B cell (primary cell): ENCODE results near the gene DNASE1L3. TPM values are rescaled to one million over a fixed set of nuclear protein-coding genes. Genes with fewer than 3 reads are reported as not detected.

Experiments
- ATAC-seq: fragments of 200-7000 bp; cut with Tn5 transposase; one replicate; pipeline ENCODE4 v1.10.0; 2021; ENCODE audit warnings: low read depth, mild to moderate bottlenecking, moderate number of reproducible peaks, moderate library complexity
- CTCF ChIA-PET: fragments of 350-600 bp; sonication (Branson Sonifier 250); formaldehyde crosslinking; loops from one replicate; lab custom pipeline; 2021; ENCODE audit warnings: antibody characterized with exemption, inconsistent platforms; lab: Charles Lee
- POLR2A ChIA-PET: fragments of 350-600 bp; sonication (Branson Sonifier 250); formaldehyde crosslinking; loops from one replicate; lab custom pipeline; 2021; ENCODE audit warnings: antibody characterized with exemption; lab: Charles Lee
- DNase-seq: peaks from one replicate; pipeline ENCODE4 v3.0.0; 2013
- H2AFZ ChIP-seq: 2 replicates; pipeline ENCODE4 v1.6.1; 2012; ENCODE audit warnings: mild to moderate bottlenecking, low read depth, low read length; ENCODE audit not compliant: insufficient read depth, poor library complexity, severe bottlenecking
- H3K27ac ChIP-seq, 2 donors: 1 replicate in 1 of 2; 2 replicates in 1 of 2; pipeline ENCODE4 v1.5.1; 2012 to 2013; ENCODE audit warnings: low read length in 2 of 2, mild to moderate bottlenecking in 2 of 2, moderate library complexity in 1 of 2
- H3K27me3 ChIP-seq, 4 experiments: fragments of 200-600 bp in 1 of 4; sonication (generic) in 1 of 4; replicated peaks in 1 of 4; 1 replicate in 2 of 4; 2 replicates in 2 of 4; pipeline versions ENCODE4 v1.6.1 to v1.7.0; 2013 to 2016; ENCODE audit warnings: low read length in 3 of 4, mild to moderate bottlenecking in 2 of 4, mixed read lengths in 1 of 4, moderate library complexity in 1 of 4; ENCODE audit not compliant: insufficient read depth in 4 of 4, control insufficient read depth in 3 of 4; ENCODE audit errors: control extremely low read depth in 1 of 4
- H3K36me3 ChIP-seq, 2 experiments: replicated peaks in 1 of 2; 1 replicate in 1 of 2; 2 replicates in 1 of 2; pipeline versions ENCODE4 v1.6.1 to v1.7.1; 2013; ENCODE audit warnings: low read length in 1 of 2; ENCODE audit not compliant: insufficient read depth in 2 of 2, control insufficient read depth in 1 of 2; ENCODE audit errors: control extremely low read depth in 1 of 2, extremely low read depth in 1 of 2
- H3K4me1 ChIP-seq, 2 donors: fragments of 200-600 bp in 1 of 2; sonication (generic) in 1 of 2; 1 replicate in 1 of 2; 2 replicates in 1 of 2; pipeline versions ENCODE4 v1.5.1 to v1.6.1; 2013 to 2017; ENCODE audit warnings: low read length in 2 of 2; ENCODE audit not compliant: control insufficient read depth in 2 of 2, insufficient read depth in 2 of 2
- H3K4me2 ChIP-seq: replicated peaks from 2 replicates; pipeline ENCODE3; 2012; ENCODE audit warnings: mild to moderate bottlenecking, low read depth, low read length; ENCODE audit not compliant: poor library complexity, severe bottlenecking
- H3K4me3 ChIP-seq, 5 experiments: fragments of 200-600 bp in 1 of 5; sonication (generic) in 1 of 5; 1 replicate in 3 of 5; 2 replicates in 2 of 5; pipeline versions ENCODE4 v1.5.1 to v1.7.0; 2011 to 2016; ENCODE audit warnings: low read length in 4 of 5, mild to moderate bottlenecking in 4 of 5, low read depth in 2 of 5, control low read depth in 1 of 5, moderate library complexity in 1 of 5; ENCODE audit not compliant: insufficient read depth in 1 of 5; ENCODE audit errors: control extremely low read depth in 1 of 5, extremely low read depth in 1 of 5
- H3K79me2 ChIP-seq: fragments of 200-600 bp; sonication (generic); one replicate; pipeline ENCODE4 v1.6.0; 2016; ENCODE audit warnings: low read length; ENCODE audit not compliant: control insufficient read depth, insufficient read depth
- H3K9ac ChIP-seq: fragments of 200-600 bp; sonication (generic); 2 replicates; pipeline ENCODE4 v1.6.1; 2017; ENCODE audit warnings: mild to moderate bottlenecking, low read length, moderate library complexity
- H3K9me3 ChIP-seq, 3 donors: one replicate each; pipeline versions ENCODE4 v1.6.1 to v1.7.1; 2013; ENCODE audit warnings: low read length in 2 of 3; ENCODE audit not compliant: control insufficient read depth in 2 of 3, insufficient read depth in 1 of 3; ENCODE audit errors: control extremely low read depth in 1 of 3
- H4K20me1 ChIP-seq: 2 replicates; pipeline ENCODE4 v1.6.0; 2012; ENCODE audit warnings: mild to moderate bottlenecking, low read length; ENCODE audit not compliant: insufficient read depth, control insufficient read depth, poor library complexity, severe bottlenecking
- H3K27ac Mint-ChIP-seq: one replicate; pipeline ENCODE4 v1.8.0; 2021; ENCODE audit warnings: mixed read lengths
- H3K27me3 Mint-ChIP-seq: one replicate; pipeline ENCODE4 v1.8.0; 2021; ENCODE audit warnings: mixed read lengths
- H3K4me1 Mint-ChIP-seq: one replicate; pipeline ENCODE4 v1.8.0; 2021; ENCODE audit warnings: mixed read lengths
- H3K4me3 Mint-ChIP-seq: one replicate; pipeline ENCODE4 v1.8.0; 2021; ENCODE audit warnings: mixed read lengths
- H3K9me3 Mint-ChIP-seq: one replicate; pipeline ENCODE4 v1.8.0; 2022; ENCODE audit warnings: mixed read lengths; ENCODE audit not compliant: insufficient read depth
- EZH2 ChIP-seq: IDR thresholded peaks from 2 replicates; pipeline ENCODE4 v1.6.1; 2012; ENCODE audit warnings: borderline replicate concordance, low read depth, mild to moderate bottlenecking, moderate library complexity, low read length; ENCODE audit not compliant: insufficient read depth, poor library complexity, severe bottlenecking
- WGBS: methylation state at CpG from one replicate; pipeline ENCODE4 v1.1.5; 2013; ENCODE audit warnings: missing lambda C conversion rate; ENCODE audit not compliant: insufficient coverage; 5-methylcytosine and 5-hydroxymethylcytosine counted together
- intact Hi-C: fragments of 100-400 bp; cut with micrococcal nuclease; formaldehyde crosslinking; loops from one replicate; pipeline ENCODE4 v1.10.0; 2022
- polyA plus RNA-seq: library from polyadenylated mRNA; depleted of rRNA; stranded (reverse); fragments of >200 nt; gene quantifications from 2 replicates; pipeline ENCODE4 v1.2.3, GENCODE V29; 2012
- total RNA-seq, 2 donors: library from RNA; stranded (reverse); fragments of 120-200 nt in 1 of 2; gene quantifications; 1 replicate in 1 of 2; 2 replicates in 1 of 2; pipeline versions ENCODE4 v1.2.3 to v1.2.4, GENCODE V29; 2013 to 2022
- TF ChIP-seq, protein P1 (sequence below): fragments of 200-600 bp; IDR thresholded peaks from one replicate; pipeline ENCODE4 v1.8.0; 2022; ENCODE audit warnings: antibody characterized with exemption, mild to moderate bottlenecking

Gene DNASE1L3
- total and polyA plus RNA-seq, 2 donors (not counting 1 experiment from before 2014, with no cell fraction given), result 0.39 to 2.6 TPM

DNA sequence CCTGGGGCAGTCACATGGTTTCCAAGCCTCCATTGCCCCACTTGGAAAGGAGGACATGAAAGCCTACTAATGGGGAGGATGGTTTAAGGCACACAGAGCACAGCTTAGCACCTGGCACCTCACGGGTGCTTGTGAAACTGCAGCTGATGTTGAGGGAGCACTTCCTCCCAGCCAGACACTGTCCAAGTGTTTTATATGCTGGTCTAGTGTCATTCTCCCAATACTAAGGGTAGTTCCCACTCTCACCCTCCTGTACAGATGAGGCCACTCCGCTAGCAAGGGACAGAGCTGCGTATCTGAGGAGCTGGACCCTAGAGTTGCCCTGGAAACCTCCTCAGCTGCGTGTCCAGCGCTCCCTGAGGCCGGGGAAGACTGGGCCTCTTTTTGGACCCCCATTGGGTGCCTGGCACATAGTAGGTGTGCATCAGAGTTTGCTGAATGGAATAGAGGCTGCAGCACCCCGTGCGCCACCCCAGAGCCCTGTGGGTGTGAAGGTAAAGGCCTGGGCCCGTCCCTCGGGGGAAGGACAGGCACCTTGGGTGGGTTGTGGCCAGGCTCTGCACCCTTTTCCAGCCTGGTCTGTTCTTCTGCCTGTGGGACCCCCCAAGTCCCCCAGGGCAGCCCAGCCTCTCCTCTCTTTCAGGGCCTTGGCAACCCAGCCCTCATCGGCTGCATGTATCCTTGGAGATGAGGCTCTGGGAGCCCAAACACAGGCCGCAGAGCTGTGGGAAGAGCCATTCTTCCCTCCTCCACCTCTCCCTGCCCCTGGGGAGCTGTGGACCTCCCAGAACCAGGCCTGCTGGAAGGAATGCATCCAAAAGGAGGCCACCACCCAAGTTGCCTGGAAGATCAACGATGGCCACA lies 31.3 kb downstream of the DNASE1L3 start:
- Histone ChIP-seq H3K9ac (no peak overlapping the region), H3K79me2 (no peaks in the 10 kb centered on the region), H3K4me1 (peaks cover 19 to 24% of the 10 kb centered on the region in 2 donors), H3K4me2 (no peak overlapping the region), H3K36me3 (no peaks in the 10 kb centered on the region), H3K9me3 (no peaks in the 10 kb centered on the region), H2AFZ (peak overlapping the region; percentile 81), H3K4me3 (no peak overlapping the region), H4K20me1 (no peaks in the 10 kb centered on the region), H3K27ac (no peak overlapping the region), H3K27me3 (peaks cover 0 to 8% (median 3%) of the 10 kb centered on the region in 4 experiments)
- Mint-ChIP-seq H3K27me3 (no peaks in the 10 kb centered on the region), H3K27ac (no peak overlapping the region), H3K4me3 (peak overlapping the region; percentile 86), H3K4me1 (peaks cover 27% of the 10 kb centered on the region), H3K9me3 (no peaks in the 10 kb centered on the region)
- TF ChIP-seq, protein P1, sequence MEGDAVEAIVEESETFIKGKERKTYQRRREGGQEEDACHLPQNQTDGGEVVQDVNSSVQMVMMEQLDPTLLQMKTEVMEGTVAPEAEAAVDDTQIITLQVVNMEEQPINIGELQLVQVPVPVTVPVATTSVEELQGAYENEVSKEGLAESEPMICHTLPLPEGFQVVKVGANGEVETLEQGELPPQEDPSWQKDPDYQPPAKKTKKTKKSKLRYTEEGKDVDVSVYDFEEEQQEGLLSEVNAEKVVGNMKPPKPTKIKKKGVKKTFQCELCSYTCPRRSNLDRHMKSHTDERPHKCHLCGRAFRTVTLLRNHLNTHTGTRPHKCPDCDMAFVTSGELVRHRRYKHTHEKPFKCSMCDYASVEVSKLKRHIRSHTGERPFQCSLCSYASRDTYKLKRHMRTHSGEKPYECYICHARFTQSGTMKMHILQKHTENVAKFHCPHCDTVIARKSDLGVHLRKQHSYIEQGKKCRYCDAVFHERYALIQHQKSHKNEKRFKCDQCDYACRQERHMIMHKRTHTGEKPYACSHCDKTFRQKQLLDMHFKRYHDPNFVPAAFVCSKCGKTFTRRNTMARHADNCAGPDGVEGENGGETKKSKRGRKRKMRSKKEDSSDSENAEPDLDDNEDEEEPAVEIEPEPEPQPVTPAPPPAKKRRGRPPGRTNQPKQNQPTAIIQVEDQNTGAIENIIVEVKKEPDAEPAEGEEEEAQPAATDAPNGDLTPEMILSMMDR, result no peak
- no peak for TF ChIP-seq EZH2
- 95% methylated on average over 12 of the region's 13 CpGs for WGBS
- DNase-seq, result no peak
- ChIA-PET CTCF (interaction anchor here (1.0 to 15.0 kb wide), 12 partner anchors 9 to 451 kb away, joined by 3 to 334 read pairs (median 6); partner anchors contain the start of genes HTD2 and RPP14), POLR2A (interaction anchor here (0.5 kb wide), 1 partner anchor 34 kb away, joined by 6 read pairs; no protein-coding TSS in a partner anchor)
- intact Hi-C loops, result loop anchor here (5.0 to 10.0 kb wide), 2 partner anchors 38 to 65 kb away; no protein-coding TSS in a partner anchor
- ATAC-seq, result no peak
